Glutamatergic neuron (in vitro differentiated cells): ENCODE measurements around the gene ZNF195. TPM values are rescaled to one million over a fixed set of nuclear protein-coding genes. Genes with fewer than 3 reads are reported as not detected.
A peak's percentile ranks its signal among the peaks of the same experiment; 100 is the strongest.

Experiments used
- DNase-seq: peaks from one replicate; pipeline ENCODE4 v3.0.0; 2022
- H3K27ac Mint-ChIP-seq: one replicate; pipeline ENCODE4 v1.8.0; 2020; ENCODE audit warnings: mild to moderate bottlenecking, mixed read lengths, inconsistent platforms; ENCODE audit not compliant: unreplicated experiment
- H3K27me3 Mint-ChIP-seq: one replicate; pipeline ENCODE4 v1.8.0; 2020; ENCODE audit warnings: mild to moderate bottlenecking, moderate library complexity, mixed read lengths, inconsistent platforms; ENCODE audit not compliant: unreplicated experiment
- H3K36me3 Mint-ChIP-seq: one replicate; pipeline ENCODE4 v1.8.0; 2020; ENCODE audit warnings: mild to moderate bottlenecking, mixed read lengths, inconsistent platforms; ENCODE audit not compliant: unreplicated experiment
- H3K4me1 Mint-ChIP-seq: one replicate; pipeline ENCODE4 v1.8.0; 2020; ENCODE audit warnings: mild to moderate bottlenecking, low read depth, mixed read lengths, inconsistent platforms; ENCODE audit not compliant: unreplicated experiment
- H3K4me3 Mint-ChIP-seq: one replicate; pipeline ENCODE4 v1.8.0; 2020; ENCODE audit warnings: mild to moderate bottlenecking, mixed read lengths, inconsistent platforms; ENCODE audit not compliant: unreplicated experiment
- H3K9me3 Mint-ChIP-seq: one replicate; pipeline ENCODE4 v1.8.0; 2020; ENCODE audit warnings: mild to moderate bottlenecking, moderate library complexity, mixed read lengths, inconsistent platforms; ENCODE audit not compliant: unreplicated experiment
- CTCF ChIP-seq: fragments of 200-600 bp; sonication (generic); IDR thresholded peaks from one replicate; pipeline ENCODE4 v1.5.0; 2021; ENCODE audit not compliant: partially characterized antibody, unreplicated experiment
- total RNA-seq: library from RNA; stranded (reverse); fragmentation: NEBNext Ultra II Directional; extraction: Animal tissue kit (Norgen Biotek cat#: 25700); gene quantifications from one replicate; pipeline ENCODE4 v1.2.1, GENCODE V29; 2021; ENCODE audit not compliant: unreplicated experiment

ZNF195 gene
- total RNA-seq, 1 donor from 2014 or later, result 140 TPM

DNA sequence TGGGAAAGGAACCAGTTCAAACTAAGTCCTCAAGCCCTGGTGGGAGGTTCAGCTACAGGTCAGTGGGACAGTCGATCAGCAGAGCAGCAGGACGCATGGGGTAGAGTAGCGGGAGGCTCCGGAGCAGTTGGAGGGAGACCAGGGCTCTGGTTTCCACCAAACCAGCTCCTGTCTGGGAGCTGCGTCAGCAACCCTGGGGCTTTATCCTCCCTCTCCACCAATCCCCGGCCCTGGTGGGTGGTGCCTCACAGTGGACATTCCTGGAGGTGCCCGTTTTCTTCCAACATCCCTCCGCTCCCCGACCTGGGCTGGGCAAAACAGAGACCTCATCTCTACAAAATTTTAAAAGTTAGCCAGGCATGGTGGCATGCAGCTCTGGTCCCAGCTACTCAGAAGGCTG, 32.4 kb downstream of the ZNF195 start:
- Mint-ChIP-seq H3K9me3 (no peaks in the 10 kb centered on the region), H3K4me3 (no peak overlapping the region), H3K27me3 (no peaks in the 10 kb centered on the region), H3K36me3 (peaks cover 12% of the 10 kb centered on the region), H3K4me1 (no peaks in the 10 kb centered on the region), H3K27ac (no peak overlapping the region)
- TF ChIP-seq CTCF, result no peak
- no peak for DNase-seq

DNA sequence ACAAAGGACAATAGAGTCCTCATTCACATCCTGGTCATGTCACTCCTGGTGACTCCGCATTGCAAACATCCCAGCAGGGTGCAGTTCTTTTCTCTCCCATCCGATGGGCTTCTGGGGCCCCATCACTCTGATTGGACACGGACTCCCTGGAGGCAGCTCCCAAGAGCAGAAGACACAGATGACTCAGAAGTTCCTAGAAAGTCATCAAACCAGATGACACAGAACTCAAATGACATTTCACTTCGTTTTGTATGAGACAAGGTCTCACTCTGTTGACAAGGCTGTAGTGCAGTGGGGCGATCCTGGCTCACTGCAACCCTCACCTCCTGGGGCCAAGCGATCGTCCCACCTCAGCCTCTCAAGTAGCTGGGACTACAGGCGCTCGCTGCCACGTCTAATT, 33.2 kb downstream of the ZNF195 start:
- Mint-ChIP-seq H3K36me3 (peaks cover 8% of the 10 kb centered on the region), H3K27me3 (no peaks in the 10 kb centered on the region), H3K27ac (no peak overlapping the region), H3K4me3 (no peak overlapping the region), H3K4me1 (no peaks in the 10 kb centered on the region), H3K9me3 (no peaks in the 10 kb centered on the region)
- no peak for DNase-seq
- no peak for TF ChIP-seq CTCF

GRCh38 chr11:3344327-3345174, 34.4 kb downstream of the ZNF195 start:
- H3K4me3 Mint-ChIP-seq, result no peak overlapping the region
- DNase-seq, result no peak
- no peaks in the 10 kb centered on the region for H3K9me3 Mint-ChIP-seq
- peaks cover 7% of the 10 kb centered on the region for H3K36me3 Mint-ChIP-seq
- no peaks in the 10 kb centered on the region for H3K4me1 Mint-ChIP-seq
- no peak overlapping the region for H3K27ac Mint-ChIP-seq
- H3K27me3 Mint-ChIP-seq, result no peaks in the 10 kb centered on the region
- TF ChIP-seq CTCF, result no peak

- no peak for TF ChIP-seq CTCF
- Mint-ChIP-seq H3K4me3 (no peak overlapping the region), H3K27ac (no peak overlapping the region), H3K4me1 (no peaks in the 10 kb centered on the region), H3K36me3 (peaks cover 19% of the 10 kb centered on the region), H3K9me3 (peaks cover 4% of the 10 kb centered on the region), H3K27me3 (peaks cover 1% of the 10 kb centered on the region)
- no peak for DNase-seq
Measured at GRCh38 chr11:3342709-3343108, 36.2 kb downstream of the ZNF195 start.

- Mint-ChIP-seq H3K27me3 (peaks cover 1% of the 10 kb centered on the region), H3K36me3 (peaks cover 12% of the 10 kb centered on the region), H3K27ac (no peak overlapping the region)
Measured at GRCh38 chr11:3341298-3341697, 37.6 kb downstream of the ZNF195 start.

More at GRCh38 chr11:3341298-3341697, 37.6 kb downstream of the ZNF195 start:
- Mint-ChIP-seq H3K4me3 (no peak overlapping the region), H3K4me1 (no peaks in the 10 kb centered on the region), H3K9me3 (peaks cover 4% of the 10 kb centered on the region)
- DNase-seq, result peak; percentile 83
- peak; percentile 81 for TF ChIP-seq CTCF
